ENCODE measurements around the gene CNIH2. TPM values are rescaled to one million over a fixed set of nuclear protein-coding genes. Genes with fewer than 3 reads are reported as not detected.

Gene CNIH2
- total and polyA plus RNA-seq, 9 of the 15 experiments (the other 6 are each of a cell fraction or from before 2014, with no cell fraction given), result 0.26 to 0.89 (median 0.40) TPM; not detected in 4

GRCh38 chr11:66309475-66309874 is 31.5 kb downstream of the CNIH2 start (continued):
- TF ChIP-seq TCF3 (CRISPR knock-in tag; IDR thresholded peaks at IDR 0.05) (peak; percentile 47), ARID1B (IDR thresholded peaks at IDR 0.05) (peak; percentile 60), MAFK (IDR thresholded peaks at IDR 0.05; ENCODE audit: low read length) (peak; percentile 87), JUND (IDR thresholded peaks at IDR 0.05; ENCODE audit: borderline replicate concordance, low read depth, low read length) (no peak), JUND (tag; IDR thresholded peaks at IDR 0.05; ENCODE audit: borderline replicate concordance, low read depth, low read length) (0 out of 3 replicates have a peak, but pooled peaks have one; percentile 9), C11orf30 (IDR thresholded peaks at IDR 0.05; ENCODE audit: low read depth) (peak; percentile 96)

GRCh38 chr11:66310324-66310723 is 32.3 kb downstream of the CNIH2 start:
- Histone ChIP-seq H3K27ac (ENCODE audit: extremely low read depth, low read depth, low read length) (no peak overlapping the region), H3K79me2 (ENCODE audit: control insufficient read depth, insufficient read depth, low read length) (no peaks in the 10 kb centered on the region), H3K4me2 (ENCODE audit: insufficient read depth, low read length) (no peak overlapping the region), H3K9ac (ENCODE audit: insufficient read depth in 1 of 2, low read depth in 2 of 2, low read length in 2 of 2) (no peak overlapping the region), H3K27me3 (ENCODE audit: control insufficient read depth in 2 of 2, insufficient read depth in 2 of 2, low read length in 2 of 2) (no peaks in the 10 kb centered on the region), H3K9me1 (ENCODE audit: control insufficient read depth, insufficient read depth, low read length) (no peaks in the 10 kb centered on the region), H3K9me3 (replicated peaks; ENCODE audit: control insufficient read depth, insufficient read depth, low read depth, low read length) (no peaks in the 10 kb centered on the region), H4K20me1 (replicated peaks; ENCODE audit: control insufficient read depth, insufficient read depth, low read length) (no peaks in the 10 kb centered on the region), H2AFZ (ENCODE audit: low read depth, low read length) (no peak overlapping the region), H3K4me3 (no peak overlapping the region), H3K4me1 (replicated peaks in 1 of 2; ENCODE audit: control insufficient read depth in 2 of 2, insufficient read depth in 2 of 2, low read length in 2 of 2) (peaks cover 23 to 42% of the 10 kb centered on the region in 2 experiments), H3K36me3 (ENCODE audit: control insufficient read depth, insufficient read depth, low read length) (no peaks in the 10 kb centered on the region)
- no TSS peak for BruUV-seq (replicated peaks)
- DNase-seq (ENCODE audit: extremely low read depth in 1 of 4, low spot score in 3 of 4) (peak in 1 of 4 experiments; percentile 32), FAIRE-seq (peak; percentile 71), ATAC-seq (no peak)
- POLR2A ChIA-PET, result interaction anchor here (0.6 to 1.9 kb wide), 3 partner anchors 21 to 1162 kb away, joined by 3 to 4 read pairs (median 3); partner anchors contain the start of gene YIF1A
- peak; percentile 64; the same call in 1 of the 2 replicates for TF ChIP-seq HMBOX1 (IDR thresholded peaks at IDR 0.05)
- TF ChIP-seq ZNF316 (IDR thresholded peaks at IDR 0.05), result no peak
- no peak for TF ChIP-seq POLR2G (IDR thresholded peaks at IDR 0.05; ENCODE audit: low read depth, low read length)
- peak; percentile 69 for TF ChIP-seq CBFA2T3 (IDR thresholded peaks at IDR 0.05)
- TF ChIP-seq NFIC (IDR thresholded peaks at IDR 0.05), result no peak
- CTCF ChIA-PET (ENCODE audit: low intra/inter-chr PET ratio), result interaction anchor here (0.7 to 2.9 kb wide), 2 partner anchors 18 to 112 kb away, joined by 3 to 37 read pairs; no protein-coding TSS in a partner anchor
- in situ Hi-C loops (cut with MboI) (no loop called here), intact Hi-C loops (cut with micrococcal nuclease) (no loop called here)
- WGBS (ENCODE audit: insufficient coverage, low coverage, missing lambda C conversion rate), result 31% methylated on average over 8 of the region's 8 CpGs

All from K562 (cell line).